Fibroblast of lung (primary cell): ENCODE measurements around the gene RAB25. TPM values are rescaled to one million over a fixed set of nuclear protein-coding genes. Genes with fewer than 3 reads are reported as not detected.

Source experiments
- DNase-seq, 2 donors: peaks; one replicate each; pipeline versions ENCODE4 v3.0.0 to v3.0.0-alpha.2; 2010; ENCODE audit warnings: low read depth in 2 of 2
- H2AFZ ChIP-seq: 2 replicates; pipeline ENCODE4 v1.5.1; 2012; ENCODE audit warnings: low read length, control low read depth, inconsistent platforms
- H3K27ac ChIP-seq: 2 replicates; pipeline ENCODE4 v1.5.1; 2011; ENCODE audit warnings: low read length, control low read depth; ENCODE audit not compliant: insufficient read depth
- H3K27me3 ChIP-seq: 2 replicates; pipeline ENCODE4 v1.5.1; 2011; ENCODE audit warnings: mild to moderate bottlenecking, low read length; ENCODE audit not compliant: control insufficient read depth, insufficient read depth
- H3K36me3 ChIP-seq: 2 replicates; pipeline ENCODE4 v1.5.1; 2011; ENCODE audit warnings: low read length; ENCODE audit not compliant: control insufficient read depth, insufficient read depth
- H3K4me1 ChIP-seq: 2 replicates; pipeline ENCODE4 v1.5.1; 2011; ENCODE audit warnings: low read length; ENCODE audit not compliant: control insufficient read depth, insufficient read depth; ENCODE audit errors: extremely low read depth
- H3K4me2 ChIP-seq: 2 replicates; pipeline ENCODE4 v1.5.1; 2011; ENCODE audit warnings: low read length, control low read depth; ENCODE audit not compliant: insufficient read depth; ENCODE audit errors: extremely low read depth
- H3K4me3 ChIP-seq, 4 experiments: fragments of 200-600 bp in 1 of 4; sonication (generic) in 1 of 4; replicated peaks in 1 of 4; 2 replicates each; pipeline ENCODE4 v1.5.1; 2011 to 2016; ENCODE audit warnings: low read length in 4 of 4, low read depth in 3 of 4, mild to moderate bottlenecking in 3 of 4, control low read depth in 2 of 4, inconsistent platforms in 1 of 4, mixed read lengths in 1 of 4; ENCODE audit not compliant: insufficient read depth in 1 of 4; ENCODE audit errors: control extremely low read depth in 1 of 4
- H3K79me2 ChIP-seq: 2 replicates; pipeline ENCODE4 v1.5.1; 2012; ENCODE audit warnings: mild to moderate bottlenecking, low read length, inconsistent platforms; ENCODE audit not compliant: control insufficient read depth, insufficient read depth
- H3K9ac ChIP-seq: 2 replicates; pipeline ENCODE4 v1.5.1; 2011; ENCODE audit warnings: mild to moderate bottlenecking, low read length, control low read depth; ENCODE audit not compliant: insufficient read depth
- H3K9me3 ChIP-seq: 2 replicates; pipeline ENCODE4 v1.5.1; 2012; ENCODE audit warnings: low read depth, low read length; ENCODE audit not compliant: control insufficient read depth, insufficient read depth
- H4K20me1 ChIP-seq: 2 replicates; pipeline ENCODE4 v1.5.1; 2011; ENCODE audit warnings: low read length; ENCODE audit not compliant: control insufficient read depth, insufficient read depth; ENCODE audit errors: extremely low read depth
- CTCF ChIP-seq, 2 donors: IDR thresholded peaks in 1 of 2; conservative IDR thresholded peaks in 1 of 2; 1 replicate in 1 of 2; 2 replicates in 1 of 2; pipeline ENCODE4 v1.5.1; 2011 to 2012; ENCODE audit warnings: low read length in 2 of 2, control low read depth in 1 of 2, inconsistent platforms in 1 of 2, low read depth in 1 of 2, mild to moderate bottlenecking in 1 of 2
- EZH2 ChIP-seq: IDR thresholded peaks from 2 replicates; pipeline ENCODE4 v1.5.1; 2012; ENCODE audit warnings: low read length, control low read depth, mild to moderate bottlenecking; ENCODE audit errors: missing control alignments
- polyA plus RNA-seq, 2 donors: library from polyadenylated mRNA; depleted of rRNA in 1 of 2; stranded (reverse) in 1 of 2; unstranded in 1 of 2; fragments of >200 nt; gene quantifications; 2 replicates each; pipeline ENCODE4 v1.2.1, GENCODE V29; 2011 to 2012; ENCODE audit warnings: missing spikeins in 1 of 2
- total RNA-seq: library from RNA; depleted of rRNA; stranded (reverse); fragments of >200 nt; gene quantifications from 2 replicates; pipeline ENCODE4 v1.2.1, GENCODE V29; 2014

Gene RAB25
- total and polyA plus RNA-seq, 2 donors (not counting 1 experiment from before 2014, with no cell fraction given) = not detected

GRCh38 chr1:156097499-156098178, 36.7 kb downstream of the RAB25 start:
- no peaks in the 10 kb centered on the region for H3K36me3 ChIP-seq
- no peak overlapping the region for H3K27ac ChIP-seq
- no peaks in the 10 kb centered on the region for H3K27me3 ChIP-seq
- H3K4me1 ChIP-seq = peaks cover 19% of the 10 kb centered on the region
- H3K4me3 ChIP-seq = no peak overlapping the region
- peaks cover 2% of the 10 kb centered on the region for H3K79me2 ChIP-seq
- H2AFZ ChIP-seq = no peak overlapping the region
- no peaks in the 10 kb centered on the region for H3K9me3 ChIP-seq
- no peaks in the 10 kb centered on the region for H4K20me1 ChIP-seq
- TF ChIP-seq EZH2 (no peak), CTCF (conservative IDR thresholded peaks at IDR 0.05 in 1 of 2, IDR thresholded peaks at IDR 0.05 in 1 of 2; ENCODE audit: low read depth in 1 of 2, low read length in 2 of 2) (no peak)
- H3K9ac ChIP-seq = no peak overlapping the region
- no peak for DNase-seq
- H3K4me2 ChIP-seq = no peak overlapping the region

DNA sequence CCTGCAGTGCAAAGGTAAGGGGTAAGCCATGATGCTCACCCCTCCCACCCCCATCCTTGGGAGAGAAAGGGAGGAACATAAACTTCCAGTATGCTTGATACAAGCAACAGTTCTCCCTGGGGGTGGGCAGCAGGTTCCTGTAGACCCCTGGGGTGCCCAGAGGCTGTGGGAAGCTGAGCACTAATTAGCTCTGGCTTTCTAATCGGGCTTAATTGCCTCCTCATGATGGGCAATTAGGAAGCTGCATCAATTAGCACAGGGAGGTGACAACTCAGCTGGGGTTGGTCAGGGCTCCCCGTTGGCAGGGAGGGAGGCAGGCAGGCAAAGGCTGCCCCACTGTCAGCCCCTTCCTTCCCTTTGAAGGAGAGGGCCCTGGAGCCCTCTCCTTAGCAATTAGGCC, 37.8 kb downstream of the RAB25 start:
- Histone ChIP-seq H3K79me2 (peaks cover 2% of the 10 kb centered on the region), H4K20me1 (no peaks in the 10 kb centered on the region), H3K36me3 (no peaks in the 10 kb centered on the region), H3K4me3 (no peak overlapping the region), H3K9ac (no peak overlapping the region), H3K27me3 (no peaks in the 10 kb centered on the region), H3K4me1 (peaks cover 30% of the 10 kb centered on the region), H3K4me2 (no peak overlapping the region), H3K27ac (no peak overlapping the region), H2AFZ (no peak overlapping the region), H3K9me3 (no peaks in the 10 kb centered on the region)
- no peak for TF ChIP-seq CTCF (conservative IDR thresholded peaks at IDR 0.05 in 1 of 2, IDR thresholded peaks at IDR 0.05 in 1 of 2; ENCODE audit: low read depth in 1 of 2, low read length in 2 of 2)
- TF ChIP-seq EZH2 = no peak
- no peak for DNase-seq

- no peaks in the 10 kb centered on the region for H3K27me3 ChIP-seq
- H3K79me2 ChIP-seq = peaks cover 4% of the 10 kb centered on the region
- TF ChIP-seq EZH2 (no peak), CTCF (conservative IDR thresholded peaks at IDR 0.05 in 1 of 2, IDR thresholded peaks at IDR 0.05 in 1 of 2; ENCODE audit: low read depth in 1 of 2, low read length in 2 of 2) (no peak)
- H4K20me1 ChIP-seq = no peaks in the 10 kb centered on the region
- H3K4me2 ChIP-seq = no peak overlapping the region
- H3K27ac ChIP-seq = no peak overlapping the region
- H3K9ac ChIP-seq = no peak overlapping the region
- no peaks in the 10 kb centered on the region for H3K9me3 ChIP-seq
- no peaks in the 10 kb centered on the region for H3K36me3 ChIP-seq
- no peak overlapping the region for H2AFZ ChIP-seq
- no peak for DNase-seq
- peaks cover 33% of the 10 kb centered on the region for H3K4me1 ChIP-seq
- H3K4me3 ChIP-seq = no peak overlapping the region
Measured at GRCh38 chr1:156099282-156099681, 38.3 kb downstream of the RAB25 start.
